Stomach smooth muscle (tissue), 2 donors: ENCODE results near the gene SCRN2.

Source experiments
- H3K27ac ChIP-seq: one replicate; pipeline ENCODE4 v1.7.0; 2013; ENCODE audit warnings: mild to moderate bottlenecking, low read length, inconsistent platforms
- H3K27me3 ChIP-seq, 2 donors: one replicate each; pipeline ENCODE4 v1.7.0; 2013; ENCODE audit warnings: low read length in 2 of 2; ENCODE audit not compliant: insufficient read depth in 2 of 2, control insufficient read depth in 1 of 2
- H3K36me3 ChIP-seq, 2 donors: one replicate each; pipeline ENCODE4 v1.7.0; 2013; ENCODE audit warnings: low read length in 2 of 2; ENCODE audit not compliant: control insufficient read depth in 2 of 2, insufficient read depth in 2 of 2
- H3K4me1 ChIP-seq: one replicate; pipeline ENCODE4 v1.7.0; 2013; ENCODE audit warnings: low read length; ENCODE audit not compliant: control insufficient read depth, insufficient read depth
- H3K4me3 ChIP-seq, 2 donors: one replicate each; pipeline ENCODE4 v1.7.0; 2013; ENCODE audit warnings: low read length in 2 of 2
- H3K9ac ChIP-seq, 2 donors: one replicate each; pipeline ENCODE4 v1.7.0; 2013; ENCODE audit warnings: low read length in 2 of 2, mild to moderate bottlenecking in 1 of 2
- H3K9me3 ChIP-seq, 2 donors: one replicate each; pipeline ENCODE4 v1.7.0; 2013; ENCODE audit warnings: low read length in 2 of 2; ENCODE audit not compliant: control insufficient read depth in 2 of 2
- donor health status: healthy.
- donor health status: Pancreatic carcinoma.

SCRN2 gene

GRCh38 chr17:47844227-47844626 lies 3.2 kb upstream of the SCRN2 start:
- H3K9me3 ChIP-seq: no peaks in the 10 kb centered on the region
- H3K9ac ChIP-seq: no peak overlapping the region
- H3K4me3 ChIP-seq: no peak overlapping the region
- H3K27me3 ChIP-seq: peaks cover 34 to 38% of the 10 kb centered on the region in 2 donors
- peaks cover 23% of the 10 kb centered on the region for H3K4me1 ChIP-seq
- no peaks in the 10 kb centered on the region for H3K36me3 ChIP-seq
- no peak overlapping the region for H3K27ac ChIP-seq

- Histone ChIP-seq H3K4me1 (peaks cover 23% of the 10 kb centered on the region), H3K9me3 (no peaks in the 10 kb centered on the region), H3K27me3 (peaks cover 26 to 29% of the 10 kb centered on the region in 2 donors), H3K9ac (no peak overlapping the region), H3K36me3 (peaks cover 0 to 5% of the 10 kb centered on the region in 2 donors), H3K4me3 (no peak overlapping the region), H3K27ac (no peak overlapping the region)
Observed at GRCh38 chr17:47843391-47843730, 2.3 kb upstream of the SCRN2 start.

- H3K27me3 ChIP-seq: peaks cover 9 to 12% of the 10 kb centered on the region in 2 donors
- no peaks in the 10 kb centered on the region for H3K9me3 ChIP-seq
- peak overlapping the region; percentile 41 for H3K27ac ChIP-seq
- H3K4me1 ChIP-seq: peaks cover 24% of the 10 kb centered on the region
- H3K36me3 ChIP-seq: peaks cover 0 to 5% of the 10 kb centered on the region in 2 donors
- H3K4me3 ChIP-seq: peak overlapping the region; percentile 76 to 93
- peak overlapping the region; percentile 78 to 80 for H3K9ac ChIP-seq
Observed at GRCh38 chr17:47841488-47842291, 617 bp upstream of the SCRN2 start.

DNA sequence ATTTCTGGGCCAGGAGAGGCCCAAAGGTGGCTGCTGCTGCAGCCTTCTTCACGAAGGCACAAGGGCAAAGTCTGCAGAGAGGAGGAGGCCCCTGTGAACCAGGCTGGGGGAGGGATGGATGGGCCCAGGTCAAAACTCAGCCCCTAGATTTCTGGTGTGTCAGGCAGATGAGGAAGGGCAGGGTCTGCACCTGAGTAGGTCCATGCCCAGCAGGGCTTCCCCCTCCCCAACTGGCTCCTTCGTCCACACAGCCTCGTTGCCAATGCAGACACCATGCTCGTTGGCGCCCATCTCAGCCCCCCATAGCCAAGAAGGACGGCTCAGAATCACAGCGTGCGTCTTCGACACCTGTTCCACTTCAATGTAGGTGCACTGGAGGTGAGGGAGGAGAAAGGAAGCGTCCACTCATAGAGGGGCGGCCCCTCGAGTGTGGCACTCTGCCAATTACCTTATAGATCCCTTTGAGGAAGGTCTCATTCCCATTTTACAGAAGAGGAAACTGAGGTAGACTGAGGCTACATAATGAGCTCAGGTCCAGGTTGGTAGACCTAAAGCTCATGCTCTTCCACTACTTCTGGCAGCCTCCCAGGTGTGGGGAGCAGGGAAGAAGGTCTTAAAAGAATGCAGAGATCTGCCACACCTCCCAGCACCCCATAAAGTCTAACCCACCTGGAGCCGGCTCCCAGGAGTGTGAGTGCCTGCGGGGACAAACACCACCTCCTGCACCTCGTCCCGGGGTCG lies 902 bp downstream of the SCRN2 start:
- H3K27ac ChIP-seq: peak overlapping the region; percentile 41
- peak overlapping the region; percentile 76 to 93 for H3K4me3 ChIP-seq
- peaks cover 24% of the 10 kb centered on the region for H3K4me1 ChIP-seq
- H3K27me3 ChIP-seq: peaks cover 0 to 2% of the 10 kb centered on the region in 2 donors
- peak overlapping the region; percentile 78 to 80 for H3K9ac ChIP-seq
- peaks cover 4 to 5% of the 10 kb centered on the region in 2 donors for H3K36me3 ChIP-seq
- no peaks in the 10 kb centered on the region for H3K9me3 ChIP-seq

DNA sequence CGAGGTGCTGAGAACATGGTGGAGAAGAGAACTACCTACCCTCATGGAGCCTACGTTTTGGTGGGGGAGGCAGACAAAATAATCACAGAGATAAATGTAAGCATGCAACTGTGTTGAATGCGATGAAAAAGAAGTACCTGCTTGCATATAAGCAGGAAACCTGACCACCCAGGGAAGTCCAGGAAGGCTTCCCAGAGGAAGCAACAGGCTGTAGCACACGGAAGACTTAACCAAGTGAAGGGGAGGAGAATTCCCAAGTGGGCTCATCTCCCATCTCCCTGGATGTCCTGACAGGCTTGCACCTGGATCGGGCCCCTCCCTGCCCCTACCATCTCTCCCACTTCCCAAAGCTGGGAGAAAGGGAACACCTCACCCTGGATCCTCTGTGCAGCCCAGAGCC lies 2.0 kb downstream of the SCRN2 start:
- H3K4me1 ChIP-seq: peaks cover 24% of the 10 kb centered on the region
- no peak overlapping the region for H3K27ac ChIP-seq
- peaks cover 4 to 5% of the 10 kb centered on the region in 2 donors for H3K36me3 ChIP-seq
- no peaks in the 10 kb centered on the region for H3K9me3 ChIP-seq
- no peaks in the 10 kb centered on the region for H3K27me3 ChIP-seq
- no peak overlapping the region for H3K4me3 ChIP-seq
- no peak overlapping the region for H3K9ac ChIP-seq

DNA sequence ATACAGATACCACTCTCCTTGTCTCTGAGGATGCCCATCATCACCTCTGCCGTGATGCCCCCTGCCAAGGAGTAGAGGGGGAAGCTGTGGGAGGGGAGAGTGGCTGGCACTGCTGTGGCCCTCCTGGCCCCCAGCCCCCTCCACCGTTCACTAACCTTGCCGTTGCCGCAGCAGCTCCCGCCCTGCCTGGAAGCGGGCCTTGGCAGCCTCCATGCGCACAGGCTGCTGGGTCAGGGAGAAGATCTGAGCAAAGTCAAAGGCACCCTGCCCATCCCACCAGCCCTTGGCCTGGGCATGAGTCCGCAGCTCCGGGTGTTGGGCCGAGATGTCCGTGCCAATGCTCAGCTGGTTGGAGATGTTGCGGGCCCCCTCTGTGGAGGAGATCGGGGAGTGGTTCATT lies 2.4 kb downstream of the SCRN2 start:
- no peak overlapping the region for H3K27ac ChIP-seq
- peaks cover 4 to 5% of the 10 kb centered on the region in 2 donors for H3K36me3 ChIP-seq
- H3K9ac ChIP-seq: no peak overlapping the region
- no peak overlapping the region for H3K4me3 ChIP-seq
- H3K27me3 ChIP-seq: no peaks in the 10 kb centered on the region
- peaks cover 24% of the 10 kb centered on the region for H3K4me1 ChIP-seq
- no peaks in the 10 kb centered on the region for H3K9me3 ChIP-seq

GRCh38 chr17:47837401-47838039 lies 3.6 kb downstream of the SCRN2 start:
- Histone ChIP-seq H3K4me1 (peaks cover 24% of the 10 kb centered on the region), H3K27ac (no peak overlapping the region), H3K36me3 (peaks cover 4 to 5% of the 10 kb centered on the region in 2 donors), H3K27me3 (no peaks in the 10 kb centered on the region), H3K9me3 (no peaks in the 10 kb centered on the region), H3K9ac (no peak overlapping the region), H3K4me3 (no peak overlapping the region)

GRCh38 chr17:47836601-47837000 lies 4.5 kb downstream of the SCRN2 start:
- H3K4me1 ChIP-seq: peaks cover 26% of the 10 kb centered on the region
- H3K4me3 ChIP-seq: no peak overlapping the region
- no peaks in the 10 kb centered on the region for H3K27me3 ChIP-seq
- no peak overlapping the region for H3K9ac ChIP-seq
- no peaks in the 10 kb centered on the region for H3K9me3 ChIP-seq
- H3K27ac ChIP-seq: no peak overlapping the region
- peaks cover 4 to 5% of the 10 kb centered on the region in 2 donors for H3K36me3 ChIP-seq

GRCh38 chr17:47834756-47835155 lies 6.3 kb downstream of the SCRN2 start:
- Histone ChIP-seq H3K4me1 (peaks cover 28% of the 10 kb centered on the region), H3K36me3 (peaks cover 4 to 5% of the 10 kb centered on the region in 2 donors)

GRCh38 chr17:47831934-47832327 lies 9.1 kb downstream of the SCRN2 start:
- Histone ChIP-seq H3K9me3 (no peaks in the 10 kb centered on the region), H3K36me3 (peaks cover 10 to 15% of the 10 kb centered on the region in 2 donors), H3K27me3 (no peaks in the 10 kb centered on the region), H3K4me3 (peak overlapping the region; percentile 94 to 99), H3K9ac (peak overlapping the region; percentile 58 to 79), H3K4me1 (peaks cover 23% of the 10 kb centered on the region), H3K27ac (peak overlapping the region; percentile 69)

More at GRCh38 chr17:47834756-47835155, 6.3 kb downstream of the SCRN2 start:
- Histone ChIP-seq H3K27ac (no peak overlapping the region), H3K9ac (no peak overlapping the region), H3K9me3 (no peaks in the 10 kb centered on the region), H3K27me3 (no peaks in the 10 kb centered on the region), H3K4me3 (no peak overlapping the region)
